MV-4-11 (cell line): ENCODE data around the gene EFNA5.
A peak's percentile ranks its signal among the peaks of the same experiment; 100 is the strongest.

Experiments
- DNase-seq: peaks from one replicate; lab custom pipeline; 2025; lab: John Stamatoyannopoulos, UW

The EFNA5 gene

DNA sequence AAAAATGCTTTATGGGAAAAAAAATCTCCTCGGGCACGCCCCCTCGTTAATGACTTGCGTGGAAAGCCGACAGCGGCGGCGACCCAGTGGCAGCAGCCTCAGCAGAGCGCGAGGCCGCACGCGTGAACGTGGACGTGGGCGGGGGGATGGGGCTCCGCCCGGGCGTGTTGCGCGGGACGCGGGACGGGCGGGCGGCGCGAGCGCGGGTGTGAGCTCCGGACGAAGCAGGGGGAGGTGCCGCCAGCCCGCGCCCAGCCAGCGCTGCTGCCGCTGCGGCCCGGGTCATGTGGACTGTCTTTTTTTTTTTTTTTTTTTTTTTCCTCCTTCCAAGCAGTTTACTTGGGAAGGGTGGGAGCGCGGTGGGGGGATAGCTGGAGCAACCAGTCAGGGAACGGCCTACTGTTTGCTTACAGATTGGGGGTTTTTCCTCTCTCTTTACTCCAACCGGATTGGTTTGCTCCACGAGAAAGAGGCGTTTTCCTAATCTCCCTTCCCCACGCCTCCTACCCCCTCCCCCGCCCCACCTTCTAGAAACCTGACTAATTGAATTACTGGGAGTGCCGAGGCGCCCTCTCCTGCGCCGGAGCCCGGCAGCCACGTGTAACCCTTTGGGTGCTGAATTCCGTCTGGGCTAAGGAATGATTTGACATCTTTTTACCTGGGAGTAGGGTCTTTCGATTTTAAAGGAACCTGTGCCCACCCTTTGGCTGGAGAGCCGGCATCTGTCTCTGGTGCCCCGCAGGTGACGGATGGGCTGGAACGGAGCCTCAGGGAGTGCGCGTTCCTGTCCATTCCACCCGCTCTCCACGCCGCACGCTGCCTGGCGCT lies 1.7 kb upstream of the EFNA5 start:
- no peak for DNase-seq

GRCh38 chr5:107671742-107672210 lies 1.0 kb upstream of the EFNA5 start:
- peak; percentile 36 for DNase-seq

GRCh38 chr5:107670087-107670931 lies 428 bp downstream of the EFNA5 start:
- DNase-seq = no peak

DNA sequence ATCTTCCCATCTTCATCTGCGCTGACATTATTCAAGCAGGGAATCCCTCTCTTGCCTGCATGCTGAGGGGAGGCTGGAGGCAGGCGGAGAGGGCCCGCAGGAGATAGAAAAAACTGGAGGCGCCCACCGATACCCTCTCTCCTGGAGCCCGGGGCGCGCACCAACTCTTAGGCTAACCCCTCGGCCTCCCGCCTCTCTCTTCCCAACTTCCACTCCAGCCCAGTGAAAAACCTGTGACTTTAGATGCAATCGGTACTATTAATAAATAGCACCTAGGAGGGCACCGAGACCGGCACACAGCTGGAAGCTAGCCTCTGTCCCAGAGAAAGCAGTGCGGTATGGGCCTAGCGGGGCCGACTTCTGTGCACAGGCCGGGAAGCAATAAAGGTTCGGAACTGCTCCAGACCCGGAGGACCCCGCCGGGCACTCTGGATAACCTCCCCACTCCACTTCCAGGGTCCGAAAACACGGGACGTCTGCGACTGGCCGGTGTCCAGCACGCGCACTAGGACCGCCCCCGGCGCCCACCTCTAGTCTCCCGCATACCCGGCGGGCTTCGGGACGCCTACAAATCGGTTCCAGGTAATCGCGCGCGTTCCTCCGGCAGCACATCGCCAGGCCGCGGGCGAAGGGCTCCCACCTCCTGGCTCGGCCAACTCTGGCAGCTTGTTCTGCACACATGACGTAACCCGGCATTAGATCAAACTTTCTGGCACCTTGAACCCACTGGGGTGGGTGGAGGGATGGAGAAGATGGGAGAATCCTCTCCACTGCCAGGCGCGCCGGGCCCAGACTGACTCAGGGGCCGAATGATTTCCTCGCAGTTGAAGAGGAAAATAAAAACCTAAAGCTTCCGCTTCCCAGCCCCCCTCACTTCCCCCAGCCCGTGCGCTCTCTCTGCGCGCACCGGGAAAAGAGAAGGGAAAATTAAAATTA lies 1.4 kb downstream of the EFNA5 start:
- DNase-seq = no peak

DNA sequence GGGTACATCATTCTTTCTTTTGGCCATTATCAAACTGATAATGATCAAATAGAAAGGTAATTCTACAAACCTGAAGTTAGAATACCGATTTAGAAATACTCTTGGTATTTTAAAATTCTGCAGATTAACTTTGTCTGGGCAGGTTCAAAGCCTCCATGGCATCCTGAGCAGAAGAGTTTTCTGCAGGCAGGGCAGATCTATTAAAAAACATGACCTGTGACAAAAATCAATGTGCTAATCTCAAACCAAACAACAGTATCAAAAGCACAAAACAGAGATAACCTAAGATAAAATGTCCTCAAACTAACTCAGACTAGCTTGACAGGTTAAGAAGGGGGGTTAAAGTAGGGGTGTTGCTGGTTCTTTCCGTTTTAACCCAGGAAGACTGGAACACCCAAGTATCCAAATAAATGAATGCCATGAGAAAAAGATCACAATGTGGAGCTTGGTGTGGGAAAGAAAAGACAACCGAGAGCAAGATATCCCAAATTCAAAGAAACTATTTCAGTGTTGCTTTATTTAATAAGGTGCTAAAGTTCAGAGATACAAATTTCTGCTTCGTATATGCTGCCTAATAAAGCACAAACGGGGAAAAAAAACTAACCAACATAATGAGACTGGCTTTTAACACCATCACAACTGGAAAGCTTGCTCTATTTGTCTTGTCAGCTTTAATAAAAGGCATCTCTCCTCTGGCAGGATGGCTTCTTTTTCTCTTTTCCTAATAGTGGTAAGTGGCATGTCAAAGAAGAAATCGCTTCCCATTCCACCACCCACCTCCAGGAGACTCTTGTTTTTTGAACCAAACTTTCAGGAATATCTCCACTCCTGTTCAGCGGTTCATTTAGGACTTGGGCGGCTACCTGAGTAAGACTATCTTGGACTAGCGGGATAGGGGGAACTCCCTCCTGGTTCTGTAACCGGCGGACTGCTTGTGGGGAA lies 2.3 kb downstream of the EFNA5 start:
- DNase-seq = no peak

DNA sequence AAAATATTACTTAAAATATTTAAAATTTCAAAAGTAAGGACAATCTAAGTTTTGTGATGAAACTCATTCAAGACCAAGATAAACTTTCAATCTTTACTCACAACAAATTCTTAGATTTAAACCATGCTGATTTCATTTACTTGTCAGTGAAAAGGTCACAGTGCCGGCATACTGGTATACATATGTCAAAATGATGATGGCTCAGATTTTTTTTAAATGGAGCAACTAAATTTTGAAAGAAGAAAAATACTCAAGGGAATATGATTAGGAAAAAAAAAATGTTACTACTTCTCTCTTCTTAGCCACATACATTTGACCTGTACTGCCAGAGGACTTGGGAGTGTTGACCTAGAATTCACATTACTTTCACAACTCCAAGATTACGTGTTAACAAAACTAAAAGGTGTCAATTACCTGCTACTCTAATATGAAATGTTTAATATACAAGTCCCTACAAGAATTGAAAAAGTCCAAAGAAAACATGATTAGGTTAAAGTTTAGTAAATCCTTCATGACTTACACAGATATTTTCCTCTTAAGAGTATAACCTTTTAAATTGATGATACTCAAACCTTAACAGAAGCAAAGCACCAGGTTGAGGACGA lies 4.6 kb downstream of the EFNA5 start:
- DNase-seq = no peak

GRCh38 chr5:107665036-107665570 lies 5.6 kb downstream of the EFNA5 start:
- DNase-seq = no peak

DNA sequence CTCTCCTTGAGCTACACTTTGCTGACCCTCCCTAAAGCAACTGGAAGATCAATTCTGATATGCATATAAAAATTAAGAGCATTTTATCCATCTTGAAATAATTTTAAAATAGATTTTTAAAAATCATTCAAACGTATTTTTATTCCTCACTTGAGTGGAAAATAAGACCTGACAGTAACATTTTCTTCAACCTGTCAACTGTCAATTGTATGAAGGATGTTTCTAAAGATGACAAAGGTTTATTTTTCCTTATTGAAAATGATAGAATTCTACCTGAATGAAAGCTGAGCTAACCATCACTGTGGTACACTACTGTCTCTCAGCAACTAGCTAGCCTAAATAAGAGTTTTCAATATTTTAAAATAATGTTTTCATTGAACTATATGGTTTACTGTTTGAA lies 7.0 kb downstream of the EFNA5 start:
- DNase-seq = no peak

DNA sequence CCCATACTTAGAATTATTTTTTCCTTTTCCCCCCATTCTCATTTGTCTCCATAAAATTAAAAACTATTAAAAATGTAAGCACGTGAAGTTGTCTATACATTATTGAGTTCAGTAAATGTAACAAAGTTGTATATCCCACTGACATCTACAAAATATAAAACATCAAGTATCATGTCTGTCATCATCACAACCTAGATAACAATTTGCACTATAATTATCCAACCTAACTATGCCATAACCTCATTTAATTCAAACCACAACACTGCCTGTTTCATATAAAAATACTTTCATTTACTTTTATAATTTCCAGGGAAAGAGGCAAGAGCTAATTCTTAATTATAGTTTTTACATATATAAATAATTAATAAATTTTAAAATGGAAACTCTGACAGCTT lies 9.1 kb downstream of the EFNA5 start:
- no peak for DNase-seq

- no peak for DNase-seq
These were observed 9.6 kb downstream of the EFNA5 start for GRCh38 chr5:107661038-107661649.

DNA sequence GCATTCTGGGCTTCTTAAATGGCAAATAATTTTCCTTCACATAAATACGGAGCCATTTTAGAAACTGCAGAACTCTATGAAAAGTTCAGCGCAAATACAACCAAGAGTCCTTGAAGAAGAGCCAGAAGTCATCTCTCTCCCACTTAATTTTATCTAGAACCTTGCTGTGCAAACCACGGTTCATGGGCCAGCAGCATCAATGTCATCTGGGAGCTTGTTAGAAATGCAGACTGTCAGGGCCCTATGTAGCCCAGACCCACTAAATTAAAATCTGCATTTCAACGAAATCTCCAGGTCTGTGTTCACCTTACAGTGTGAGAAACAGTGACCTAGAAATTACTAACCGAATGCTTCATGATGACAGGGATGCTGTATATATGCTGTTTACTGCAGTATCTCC lies 12.2 kb downstream of the EFNA5 start:
- no peak for DNase-seq

DNA sequence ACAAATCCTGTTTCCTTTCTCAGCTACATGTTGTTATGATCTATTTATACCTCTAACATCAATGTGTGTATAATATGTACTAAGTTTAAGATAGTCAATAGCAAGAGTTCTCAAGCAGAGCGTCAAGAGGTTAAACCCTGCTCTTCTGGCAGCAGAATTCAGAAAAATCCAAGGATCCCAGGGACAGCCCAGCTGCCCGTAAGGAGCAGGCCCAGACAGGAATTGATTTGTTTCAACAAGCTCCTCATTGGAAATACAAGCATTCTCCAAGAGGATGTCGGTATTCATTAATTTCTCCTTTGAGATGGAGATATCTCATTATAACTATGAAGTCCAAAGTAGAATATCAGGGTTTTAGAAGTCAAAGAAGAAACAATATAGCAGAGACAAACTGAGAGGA lies 14.9 kb downstream of the EFNA5 start:
- no peak for DNase-seq

GRCh38 chr5:107654827-107655226 lies 15.9 kb downstream of the EFNA5 start:
- DNase-seq = no peak

GRCh38 chr5:107653685-107654084 lies 17.1 kb downstream of the EFNA5 start:
- DNase-seq = no peak

DNA sequence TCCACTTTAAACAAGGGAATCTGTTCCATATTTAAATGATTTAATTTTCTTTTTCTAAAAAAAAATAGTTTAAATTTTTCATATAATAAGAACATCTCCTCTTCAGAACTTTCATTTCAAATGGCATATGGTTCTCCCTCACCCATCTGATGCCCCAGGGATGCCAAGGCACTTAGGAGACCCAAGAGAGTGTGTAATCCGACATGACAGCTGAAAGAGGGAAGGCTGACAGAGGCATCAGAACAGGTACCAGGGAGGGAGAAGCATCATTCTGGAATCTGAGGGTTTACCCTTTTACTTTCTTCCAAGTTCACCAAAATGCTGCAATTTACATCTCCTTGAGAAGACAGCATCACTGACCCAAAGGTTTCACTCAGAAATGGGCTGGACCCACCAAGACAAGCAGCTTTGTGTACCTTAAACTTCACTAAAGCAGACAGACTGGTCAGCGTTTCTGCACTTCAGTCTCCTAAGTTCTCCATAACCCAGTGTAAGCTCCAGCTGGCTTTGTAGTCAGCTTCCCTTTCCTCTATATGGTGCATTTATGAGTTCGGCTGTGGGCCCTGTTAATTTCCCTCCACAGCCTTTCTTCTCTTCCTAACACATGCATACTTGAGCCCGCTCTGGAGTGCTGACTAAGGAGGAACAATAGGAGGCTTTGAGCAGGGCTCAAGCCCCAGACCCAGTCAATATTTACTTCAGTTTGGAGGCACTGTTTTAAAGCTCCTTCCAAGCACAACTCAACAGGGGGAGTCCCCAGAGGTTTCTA lies 17.7 kb downstream of the EFNA5 start:
- DNase-seq = no peak

DNA sequence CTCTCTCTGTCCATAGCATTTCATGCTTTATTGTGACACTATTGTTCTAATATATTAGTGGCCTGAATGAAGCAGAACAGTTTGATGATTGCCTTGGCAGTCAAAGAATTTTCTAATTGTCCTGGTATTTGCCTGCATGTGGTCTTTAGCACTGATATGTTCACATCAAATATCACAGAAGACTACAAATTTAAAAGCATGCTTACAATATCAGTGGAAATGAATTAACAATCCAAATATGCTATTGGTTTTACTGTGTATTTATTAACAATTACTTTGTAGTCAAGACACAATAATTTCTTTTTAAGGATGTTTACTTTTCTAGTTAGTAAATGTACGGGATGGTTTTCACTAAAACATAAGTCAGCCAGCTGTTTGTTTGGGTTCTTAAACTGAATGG lies 18.3 kb downstream of the EFNA5 start:
- DNase-seq = no peak

GRCh38 chr5:107651325-107651724 lies 19.4 kb downstream of the EFNA5 start:
- DNase-seq = no peak

GRCh38 chr5:107646418-107646817 lies 24.3 kb downstream of the EFNA5 start:
- no peak for DNase-seq

- DNase-seq = no peak
These were observed 30.2 kb downstream of the EFNA5 start for GRCh38 chr5:107640568-107640967.
